Stimulated activated CD4-positive, alpha-beta T cell treated with anti-CD3 and anti-CD28 coated beads, Interleukin-1b, Interleukin-23, amount 100 ng/mL, for 48 hours (primary cell): Measurements from ENCODE around the gene SLC25A27.

Source experiments
- DNase-seq: peaks from one replicate; pipeline ENCODE4 v3.0.0-alpha.2; 2020

Gene SLC25A27

DNA sequence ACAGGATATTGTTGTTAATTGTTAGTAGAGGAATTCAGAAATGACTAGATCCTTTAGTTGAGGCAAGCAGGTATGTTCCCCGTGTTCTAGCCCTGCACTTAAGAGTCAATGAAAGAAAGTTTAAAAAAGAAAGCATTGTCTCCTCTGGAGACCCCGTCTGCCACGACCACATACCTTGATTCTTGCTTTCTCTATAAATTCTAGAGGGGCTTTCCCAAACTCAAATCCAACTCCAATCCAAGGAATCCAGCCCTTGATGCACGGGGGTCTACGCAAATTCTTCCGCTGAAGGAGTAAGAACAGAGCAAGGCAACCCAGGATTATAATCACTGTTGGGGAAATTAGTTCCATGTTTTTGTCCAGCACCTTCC lies 558 bp upstream of the SLC25A27 start:
- no peak for DNase-seq

DNA sequence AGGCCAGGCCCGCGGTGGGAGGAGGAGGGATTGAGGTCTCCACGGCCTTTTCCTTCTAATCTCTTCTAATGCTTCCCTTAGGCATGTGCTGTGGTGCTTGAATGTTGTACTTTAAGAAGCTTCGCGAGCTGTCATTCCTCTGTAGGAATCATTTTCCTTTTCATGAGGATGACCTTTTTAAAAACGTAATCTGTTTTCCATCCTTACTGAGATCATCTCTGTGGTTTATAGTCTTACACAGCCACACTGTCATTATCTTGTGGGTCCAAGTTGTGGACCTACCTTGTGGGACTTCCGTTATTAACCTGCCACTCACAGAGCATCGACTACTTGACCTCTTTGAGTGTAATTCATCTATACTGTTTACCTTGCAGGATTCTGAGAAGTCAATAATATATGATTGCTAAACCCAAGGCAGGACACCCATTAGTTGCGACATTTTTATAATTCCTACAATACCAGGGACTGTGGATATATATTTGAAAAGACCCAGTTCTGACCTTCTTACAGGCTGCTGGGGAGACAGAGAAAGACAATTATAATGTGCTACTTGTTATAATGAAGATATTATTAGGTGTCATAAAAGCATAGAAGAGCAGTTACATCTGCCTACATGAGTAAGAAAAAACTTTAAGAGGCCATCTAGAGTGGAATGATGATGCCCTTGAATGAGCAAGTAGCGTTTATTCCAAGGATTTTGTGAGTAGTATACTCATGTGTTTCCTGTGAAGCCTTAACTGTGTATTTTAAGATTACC lies 842 bp downstream of the SLC25A27 start:
- no peak for DNase-seq

DNA sequence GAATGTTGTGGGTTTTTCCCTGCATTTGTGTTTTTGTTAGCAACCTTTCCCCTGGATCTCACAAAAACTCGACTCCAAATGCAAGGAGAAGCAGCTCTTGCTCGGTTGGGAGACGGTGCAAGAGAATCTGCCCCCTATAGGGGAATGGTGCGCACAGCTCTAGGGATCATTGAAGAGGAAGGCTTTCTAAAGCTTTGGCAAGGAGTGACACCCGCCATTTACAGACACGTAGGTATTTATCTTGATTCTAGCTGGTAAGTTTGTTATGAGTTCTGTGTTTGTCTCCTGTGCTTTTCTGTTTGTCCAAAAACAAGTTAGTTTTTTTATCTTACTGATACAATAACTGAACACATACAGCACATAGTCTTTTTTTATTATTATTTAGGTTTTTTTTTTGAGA lies 3.0 kb downstream of the SLC25A27 start:
- no peak for DNase-seq

DNA sequence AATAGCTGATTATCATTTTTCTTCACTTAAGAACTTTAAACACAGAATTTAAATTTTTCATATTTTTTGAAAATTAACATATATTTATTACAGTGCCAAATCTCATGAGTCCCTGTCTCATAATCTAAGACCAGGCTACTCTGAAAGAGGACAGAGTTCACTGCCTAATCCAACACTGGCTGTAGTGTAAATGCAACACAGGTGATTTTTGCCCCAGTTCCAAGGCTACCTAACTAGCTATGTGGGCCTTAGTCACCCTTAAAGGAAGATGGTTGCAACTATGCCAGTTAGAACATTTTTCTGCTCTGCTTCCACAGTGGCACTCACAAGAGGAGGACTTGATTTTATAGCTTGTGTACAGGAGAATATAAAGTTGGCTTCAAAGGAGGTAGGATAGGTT lies 4.9 kb downstream of the SLC25A27 start:
- no peak for DNase-seq

DNA sequence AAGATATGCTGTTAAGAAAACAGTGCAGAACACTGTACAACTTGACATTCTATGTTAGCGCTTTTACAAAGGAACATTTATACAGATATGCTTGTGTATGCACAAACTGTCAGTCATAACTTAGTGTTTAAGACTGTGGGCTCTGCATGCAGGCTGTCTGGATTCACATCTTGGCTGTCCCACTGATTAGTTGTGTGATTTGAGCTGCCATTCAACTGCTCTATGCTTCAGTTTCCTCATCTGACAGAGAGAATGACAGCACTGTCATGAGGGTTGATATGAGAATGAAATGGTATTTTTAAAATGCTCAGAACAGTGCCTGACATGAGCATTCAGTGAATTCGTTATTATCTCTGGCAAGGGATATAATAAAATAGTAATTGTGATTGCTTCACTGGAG lies 8.7 kb downstream of the SLC25A27 start:
- DNase-seq = no peak

DNA sequence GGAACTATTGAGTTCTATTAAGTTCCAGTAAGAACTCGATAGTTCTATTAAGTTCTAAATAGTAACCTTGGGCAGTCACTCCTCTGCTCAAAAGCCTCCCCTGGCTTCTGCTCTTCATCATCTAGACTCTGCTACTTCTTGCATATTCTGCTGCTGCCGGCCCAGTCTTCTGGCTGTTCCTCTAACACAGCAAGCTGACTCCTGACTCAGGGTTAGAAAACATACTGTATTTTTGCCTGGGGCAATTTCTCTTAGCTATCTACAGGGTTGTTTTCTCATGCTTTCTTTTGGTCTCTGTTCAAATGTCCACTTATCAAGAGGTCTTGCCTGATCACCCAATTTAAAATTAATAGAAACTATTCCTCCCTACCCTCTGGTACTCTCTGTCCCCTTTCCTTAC lies 14.6 kb downstream of the SLC25A27 start:
- DNase-seq = no peak

DNA sequence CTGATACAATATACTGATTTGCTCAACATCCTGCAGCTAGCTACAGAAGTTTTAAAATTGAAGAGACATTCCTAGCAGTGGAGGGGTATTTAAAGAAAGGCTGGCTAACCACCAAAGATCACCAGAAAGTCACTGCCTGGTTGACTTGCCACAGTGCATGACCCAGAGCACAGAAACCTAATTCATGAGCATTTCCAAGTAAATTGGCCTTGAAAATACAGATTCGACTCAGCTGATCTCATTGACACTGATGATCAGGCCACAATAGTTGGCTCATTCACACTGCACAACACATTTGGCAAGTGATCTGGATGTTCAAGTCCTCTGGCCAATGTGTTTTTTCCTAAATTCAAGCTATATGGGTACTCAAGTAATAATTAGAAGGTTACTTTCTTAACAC lies 21.6 kb downstream of the SLC25A27 start:
- DNase-seq = no peak

DNA sequence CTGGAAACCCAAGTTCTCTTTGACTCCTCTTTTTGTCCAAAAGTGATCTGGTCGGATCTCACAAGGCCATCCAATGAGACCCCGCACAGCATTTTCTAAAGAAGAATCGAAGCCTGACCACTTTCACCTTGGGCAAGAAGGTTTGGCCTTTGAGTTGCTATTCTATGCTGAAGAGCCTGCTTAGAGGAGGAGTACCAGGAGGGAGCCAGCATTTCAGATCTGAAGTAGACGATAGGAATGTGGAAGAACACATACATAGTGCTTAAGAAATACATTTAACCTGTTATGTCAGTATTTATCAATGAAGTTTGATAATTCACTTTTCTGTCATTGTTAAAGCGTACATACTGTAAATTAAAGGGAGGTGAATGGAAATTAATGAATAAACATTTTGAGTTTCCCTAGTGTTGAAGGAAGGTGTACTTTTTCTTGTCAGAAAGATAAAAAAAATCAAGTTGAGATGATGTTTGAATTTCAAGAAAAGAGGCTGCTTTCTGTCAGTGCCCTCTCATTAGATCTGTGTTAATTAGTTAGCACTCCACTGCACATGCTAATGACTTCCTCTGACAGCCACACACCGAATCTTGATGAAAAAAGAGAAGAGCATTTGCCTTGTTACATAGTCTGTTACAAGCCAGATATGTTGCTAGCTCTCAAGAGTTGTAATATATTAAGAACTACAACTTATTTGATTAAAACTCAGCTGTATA lies 24.0 kb downstream of the SLC25A27 start:
- no peak for DNase-seq

DNA sequence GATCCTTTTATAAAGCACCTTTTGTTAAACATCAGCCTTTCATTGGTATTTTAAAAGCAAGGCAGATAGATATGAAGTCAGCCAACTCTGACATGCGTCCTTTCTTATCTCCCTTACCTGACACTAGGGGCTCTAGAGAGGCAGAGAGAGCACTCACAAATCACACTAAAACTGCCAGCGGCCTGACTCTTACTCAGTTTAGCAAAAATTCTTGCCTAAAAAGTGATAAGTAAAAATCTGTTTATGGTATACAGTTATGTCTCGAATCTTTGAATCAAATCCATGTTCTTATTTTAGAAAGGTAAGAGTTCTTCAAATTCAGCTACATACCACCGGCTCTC lies 24.5 kb downstream of the SLC25A27 start:
- DNase-seq = no peak

DNA sequence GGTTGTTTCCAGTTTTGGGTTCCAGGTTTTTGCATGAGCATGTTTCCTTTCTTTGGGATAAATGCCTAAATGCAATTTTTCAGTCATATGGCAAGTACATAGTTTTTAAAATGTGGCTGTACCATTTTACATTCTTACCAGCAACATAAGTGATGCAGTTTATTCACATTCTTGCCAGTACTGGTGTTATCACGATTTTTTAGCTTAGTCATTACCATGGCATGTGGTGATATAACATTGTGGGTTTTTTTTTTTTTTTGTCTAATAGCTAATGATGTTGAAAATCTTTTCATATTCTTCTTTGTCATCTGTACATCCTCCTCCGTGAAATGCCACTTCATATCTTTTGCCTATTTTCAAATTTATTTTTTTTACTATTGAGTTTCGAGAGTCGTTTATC lies 32.0 kb downstream of the SLC25A27 start:
- no peak for DNase-seq

DNA sequence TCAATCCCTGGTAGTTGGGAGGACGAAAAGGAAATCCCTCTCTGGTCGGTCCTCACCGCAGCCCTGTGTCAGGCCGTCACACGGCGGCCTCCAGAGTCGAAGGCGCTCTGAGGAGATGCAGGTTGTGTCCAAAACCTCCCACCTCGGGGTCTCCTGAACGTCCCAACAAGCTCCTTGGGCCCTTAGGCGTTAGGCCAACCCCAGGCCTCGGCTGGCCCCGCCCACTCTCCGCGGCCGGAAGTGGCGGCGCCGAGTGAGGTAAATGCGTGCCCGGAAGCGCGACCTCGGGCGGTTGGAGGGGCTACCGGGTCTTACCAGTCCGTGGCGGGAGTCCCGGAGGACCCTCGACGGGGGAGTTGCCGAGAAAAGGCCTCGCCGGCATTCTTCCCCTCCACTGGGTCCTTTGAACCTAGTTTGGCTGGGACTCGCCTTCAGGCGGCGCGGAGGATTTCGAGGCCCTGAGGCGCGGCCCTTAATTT lies 34.9 kb downstream of the SLC25A27 start, which contains the start of gene TDRD6:
TDRD6 (plus strand) TSS at position 267 of the 479 bp plus-strand sequence. CDS start 244 bp downstream, outside the sequence.
- DNase-seq = no peak

DNA sequence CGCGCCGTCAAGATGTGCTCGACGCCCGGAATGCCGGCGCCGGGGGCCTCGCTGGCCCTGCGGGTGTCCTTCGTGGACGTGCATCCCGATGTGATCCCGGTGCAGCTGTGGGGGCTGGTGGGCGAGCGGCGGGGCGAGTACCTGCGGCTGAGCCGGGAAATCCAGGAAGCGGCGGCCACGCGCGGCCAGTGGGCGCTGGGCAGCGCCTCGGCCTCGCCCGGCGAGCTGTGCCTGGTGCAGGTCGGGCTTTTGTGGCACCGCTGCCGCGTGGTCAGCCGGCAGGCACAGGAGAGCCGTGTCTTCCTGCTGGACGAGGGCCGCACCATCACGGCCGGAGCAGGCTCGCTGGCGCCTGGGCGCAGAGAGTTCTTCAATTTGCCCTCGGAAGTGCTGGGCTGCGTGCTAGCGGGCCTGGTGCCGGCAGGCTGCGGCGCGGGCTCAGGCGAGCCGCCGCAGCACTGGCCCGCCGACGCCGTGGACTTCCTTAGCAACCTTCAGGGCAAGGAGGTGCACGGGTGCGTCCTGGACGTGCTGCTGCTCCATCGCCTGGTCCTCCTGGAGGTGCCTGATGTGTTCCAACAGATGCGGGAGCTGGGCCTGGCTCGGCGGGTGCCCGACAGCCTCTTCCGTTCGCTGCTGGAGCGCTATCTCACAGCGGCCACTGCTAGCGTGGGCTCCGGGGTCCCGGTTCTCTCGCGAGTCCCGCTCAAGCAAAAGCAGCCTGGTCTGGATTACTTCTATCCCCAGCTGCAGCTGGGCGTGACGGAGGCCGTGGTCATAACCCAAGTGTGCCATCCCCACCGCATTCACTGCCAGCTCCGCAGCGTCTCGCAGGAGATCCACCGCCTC lies 35.6 kb downstream of the SLC25A27 start:
- no peak for DNase-seq

DNA sequence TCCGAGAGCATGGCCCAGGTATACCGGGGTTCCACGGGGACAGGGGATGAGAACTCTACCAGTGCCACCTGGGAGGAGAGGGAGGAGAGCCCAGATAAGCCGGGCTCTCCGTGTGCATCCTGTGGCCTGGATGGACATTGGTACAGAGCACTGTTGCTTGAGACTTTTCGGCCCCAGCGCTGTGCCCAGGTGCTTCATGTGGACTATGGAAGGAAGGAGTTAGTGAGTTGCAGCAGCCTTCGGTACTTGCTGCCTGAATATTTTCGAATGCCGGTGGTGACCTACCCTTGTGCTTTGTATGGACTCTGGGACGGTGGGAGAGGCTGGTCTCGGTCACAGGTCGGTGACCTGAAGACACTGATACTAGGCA lies 36.2 kb downstream of the SLC25A27 start:
- no peak for DNase-seq

DNA sequence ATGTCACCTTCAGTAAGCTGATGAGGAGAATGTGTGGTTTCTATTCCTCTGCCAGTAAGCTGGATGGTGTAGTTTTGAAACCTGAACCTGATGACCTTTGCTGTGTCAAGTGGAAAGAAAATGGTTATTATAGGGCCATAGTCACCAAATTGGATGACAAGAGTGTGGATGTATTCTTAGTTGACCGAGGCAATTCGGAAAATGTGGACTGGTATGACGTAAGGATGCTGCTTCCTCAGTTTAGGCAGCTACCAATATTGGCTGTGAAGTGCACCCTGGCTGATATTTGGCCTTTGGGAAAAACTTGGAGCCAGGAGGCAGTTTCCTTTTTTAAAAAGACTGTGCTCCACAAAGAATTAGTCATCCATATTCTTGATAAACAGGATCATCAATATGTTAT lies 36.9 kb downstream of the SLC25A27 start:
- DNase-seq = no peak

DNA sequence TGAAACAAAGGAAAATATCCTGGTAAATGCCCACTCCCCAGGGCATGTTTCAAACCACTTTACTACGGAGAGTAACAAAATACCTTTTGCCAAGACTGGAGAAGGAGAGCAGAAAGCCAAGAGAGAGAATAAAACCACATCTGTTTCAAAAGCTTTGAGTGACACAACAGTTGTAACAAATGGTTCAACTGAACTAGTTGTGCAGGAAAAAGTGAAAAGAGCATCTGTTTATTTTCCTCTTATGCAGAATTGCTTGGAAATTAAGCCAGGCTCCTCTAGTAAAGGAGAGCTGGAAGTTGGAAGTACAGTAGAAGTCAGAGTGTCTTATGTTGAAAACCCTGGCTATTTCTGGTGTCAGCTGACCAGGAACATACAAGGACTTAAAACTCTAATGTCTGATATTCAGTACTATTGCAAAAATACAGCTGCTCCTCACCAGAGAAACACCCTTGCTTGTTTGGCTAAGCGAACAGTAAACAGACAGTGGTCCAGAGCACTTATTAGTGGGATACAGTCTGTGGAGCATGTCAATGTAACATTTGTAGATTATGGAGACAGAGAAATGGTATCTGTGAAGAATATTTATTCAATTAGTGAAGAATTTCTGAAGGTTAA lies 37.5 kb downstream of the SLC25A27 start:
- DNase-seq = no peak

DNA sequence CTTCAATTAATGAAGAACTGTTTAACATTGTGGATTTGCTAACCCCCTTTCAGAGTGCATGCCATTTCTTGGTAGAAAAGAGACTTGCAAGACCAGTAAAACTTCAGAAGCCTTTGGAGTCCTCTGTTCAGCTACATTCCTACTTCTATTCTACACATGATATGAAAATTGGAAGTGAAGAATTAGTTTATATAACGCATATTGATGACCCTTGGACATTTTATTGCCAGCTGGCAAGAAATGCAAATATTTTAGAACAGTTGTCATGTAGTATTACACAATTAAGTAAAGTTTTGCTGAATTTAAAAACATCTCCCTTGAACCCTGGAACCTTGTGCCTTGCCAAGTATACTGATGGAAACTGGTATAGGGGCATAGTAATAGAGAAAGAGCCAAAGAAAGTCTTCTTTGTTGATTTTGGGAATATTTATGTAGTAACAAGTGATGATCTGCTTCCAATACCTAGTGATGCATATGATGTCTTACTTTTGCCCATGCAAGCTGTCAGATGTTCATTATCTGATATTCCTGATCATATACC lies 38.2 kb downstream of the SLC25A27 start:
- DNase-seq = no peak

DNA sequence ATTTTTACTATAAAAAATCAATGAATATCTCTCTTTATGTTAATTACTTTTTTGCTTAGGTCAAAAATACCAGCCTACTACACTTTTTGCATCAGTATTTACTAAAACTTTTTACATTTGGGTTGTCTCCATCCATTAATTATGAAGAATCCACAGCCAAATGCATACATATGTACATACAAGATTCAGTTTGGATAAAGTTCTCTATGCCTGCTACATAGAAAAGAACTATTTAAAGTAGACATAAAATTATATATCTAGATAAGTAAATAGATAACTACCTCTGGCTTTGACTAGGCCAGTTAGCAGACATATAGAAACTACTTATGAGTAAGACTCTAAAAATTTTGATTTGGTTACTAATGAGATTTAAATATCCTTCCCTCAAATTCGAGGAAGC lies 47.2 kb downstream of the SLC25A27 start:
- no peak for DNase-seq

DNA sequence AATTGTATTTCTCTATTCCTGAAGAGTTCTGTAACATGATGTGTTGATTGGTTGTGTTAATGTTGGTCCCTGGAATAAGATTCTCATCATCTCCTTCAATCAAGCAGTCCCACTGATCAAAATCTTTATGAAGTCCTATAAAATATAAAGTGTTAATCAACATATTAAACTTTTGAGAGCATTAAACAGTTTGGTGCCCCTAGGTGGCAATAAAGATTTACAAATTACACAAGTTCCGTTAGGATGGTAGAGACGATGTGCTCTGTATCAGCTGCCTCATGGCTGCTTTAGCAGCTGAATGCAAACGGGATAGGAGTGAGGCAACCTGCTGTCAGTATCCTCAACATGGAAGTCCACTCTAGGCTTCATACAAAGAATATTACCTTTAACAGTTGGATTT lies 51.8 kb downstream of the SLC25A27 start:
- DNase-seq = no peak

DNA sequence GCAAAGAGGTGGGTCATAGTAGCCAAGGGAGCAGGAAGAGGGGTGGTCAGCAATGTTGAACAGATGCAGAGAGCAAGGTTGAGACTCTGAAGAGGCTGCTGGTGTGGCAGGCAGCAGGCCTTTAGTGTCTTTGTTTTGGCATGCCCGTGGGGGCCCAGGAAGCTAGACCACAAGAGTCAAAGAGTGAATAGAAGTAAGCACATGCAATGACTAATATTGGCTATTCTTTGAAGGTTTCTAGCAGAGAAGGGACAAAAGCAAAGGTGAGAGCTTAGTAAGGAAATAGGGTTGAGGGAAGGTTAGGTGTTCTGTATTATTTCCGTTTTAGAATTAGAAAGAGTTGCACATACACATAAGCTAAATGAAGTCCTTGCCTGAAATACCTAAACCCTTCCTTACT lies 53.7 kb downstream of the SLC25A27 start:
- DNase-seq = no peak

DNA sequence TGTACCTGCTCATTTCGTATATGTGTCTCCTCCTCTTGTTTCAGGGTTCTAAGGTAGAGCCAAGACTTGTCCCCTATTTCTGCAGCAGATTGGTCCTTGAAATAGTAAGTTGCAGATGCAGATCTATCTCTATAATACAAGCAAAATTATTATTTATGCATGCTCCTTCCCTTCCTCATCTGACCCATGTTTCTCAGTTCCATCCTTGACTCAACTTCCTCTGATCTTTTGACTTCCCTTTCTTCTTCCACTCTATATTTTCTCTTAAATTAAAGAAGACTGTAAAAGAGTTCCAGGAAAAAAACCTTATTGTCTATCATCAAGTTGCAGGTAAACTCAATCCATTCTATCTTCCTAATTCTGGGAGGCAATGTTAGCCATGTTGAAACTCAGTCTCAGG lies 58.7 kb downstream of the SLC25A27 start:
- DNase-seq = no peak

DNA sequence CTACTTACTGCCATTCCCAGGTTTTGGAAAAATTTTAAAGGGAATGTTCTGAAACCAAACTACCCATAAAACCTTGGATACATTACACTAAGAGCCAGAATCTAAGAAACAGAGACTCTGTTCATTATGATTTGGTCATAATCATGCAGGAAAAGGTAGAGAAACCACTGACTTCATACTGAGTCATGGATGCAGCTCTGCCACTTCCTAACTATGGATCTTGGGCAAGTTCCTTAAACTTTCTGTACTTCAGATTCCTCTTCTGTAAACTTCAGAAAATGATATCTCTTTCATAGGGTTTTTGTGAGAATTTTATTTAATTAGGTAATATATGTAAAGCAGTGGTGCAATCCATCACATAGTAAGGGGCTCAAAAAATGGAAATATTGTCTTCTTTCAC lies 62.4 kb downstream of the SLC25A27 start:
- no peak for DNase-seq

DNA sequence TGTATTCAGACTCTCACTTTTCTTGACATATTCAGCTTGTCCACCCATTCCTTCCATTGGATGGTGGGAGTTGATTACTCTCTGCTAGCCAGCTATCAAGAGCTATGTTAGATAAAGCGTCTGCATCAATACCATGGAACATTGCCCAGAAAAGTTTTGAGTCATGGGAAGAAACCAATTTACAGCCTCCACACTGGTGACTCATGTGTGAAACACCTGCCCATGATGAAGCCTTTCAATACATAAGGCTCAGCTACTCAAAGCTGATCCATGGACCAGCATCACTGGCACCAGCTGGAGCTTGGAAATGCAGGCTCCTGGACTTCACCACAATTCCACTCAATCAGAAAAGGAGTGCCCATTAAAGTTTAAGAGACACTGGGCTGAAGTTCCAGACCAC lies 66.3 kb downstream of the SLC25A27 start:
- DNase-seq = peak; percentile 5

DNA sequence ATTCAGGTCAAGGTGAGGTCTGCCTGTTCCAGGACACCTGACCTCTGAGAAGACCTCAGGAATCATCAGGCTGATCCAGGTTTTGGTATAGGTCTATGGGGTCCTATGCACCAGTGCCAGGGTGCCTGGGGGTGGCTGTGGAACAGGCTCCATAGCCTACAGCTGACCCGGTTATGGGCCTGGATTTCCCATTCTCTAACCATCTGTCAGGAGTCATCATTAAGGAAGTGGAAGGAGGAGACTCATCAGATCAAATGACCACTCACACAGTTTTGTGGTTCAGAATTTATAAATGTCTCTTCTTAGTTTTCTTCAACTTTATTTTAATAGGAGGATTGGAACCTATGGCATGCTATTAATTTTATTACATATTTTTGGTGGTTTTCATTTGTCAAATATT lies 67.6 kb downstream of the SLC25A27 start:
- no peak for DNase-seq
